ENCODE results near the gene VPS41.

- TF ChIP-seq POLR2A (IDR thresholded peaks at IDR 0.05; ENCODE audit: low read depth, low read length) (no peak), TAF1 (IDR thresholded peaks at IDR 0.05; ENCODE audit: borderline replicate concordance, low read depth, low read length) (no peak)
Measured at GRCh38 chr7:38743899-38744298, 165.1 kb downstream of the VPS41 start.

All from GM12892 (cell line).